GM19395 (cell line): Measurements from ENCODE around the gene ACRBP.
"Not testable (repeated sequence)": the region's sequence is repeated elsewhere in the genome, so short reads cannot be mapped to it uniquely, and the experiment has no call there.

ENCODE experiments used
- ATAC-seq: cut with Tn5 transposase; IDR thresholded peaks from one replicate; pipeline ENCODE4 v1.9.1; 2021; ENCODE audit warnings: mild to moderate bottlenecking, moderate library complexity; ENCODE audit not compliant: unreplicated experiment

ACRBP gene

DNA sequence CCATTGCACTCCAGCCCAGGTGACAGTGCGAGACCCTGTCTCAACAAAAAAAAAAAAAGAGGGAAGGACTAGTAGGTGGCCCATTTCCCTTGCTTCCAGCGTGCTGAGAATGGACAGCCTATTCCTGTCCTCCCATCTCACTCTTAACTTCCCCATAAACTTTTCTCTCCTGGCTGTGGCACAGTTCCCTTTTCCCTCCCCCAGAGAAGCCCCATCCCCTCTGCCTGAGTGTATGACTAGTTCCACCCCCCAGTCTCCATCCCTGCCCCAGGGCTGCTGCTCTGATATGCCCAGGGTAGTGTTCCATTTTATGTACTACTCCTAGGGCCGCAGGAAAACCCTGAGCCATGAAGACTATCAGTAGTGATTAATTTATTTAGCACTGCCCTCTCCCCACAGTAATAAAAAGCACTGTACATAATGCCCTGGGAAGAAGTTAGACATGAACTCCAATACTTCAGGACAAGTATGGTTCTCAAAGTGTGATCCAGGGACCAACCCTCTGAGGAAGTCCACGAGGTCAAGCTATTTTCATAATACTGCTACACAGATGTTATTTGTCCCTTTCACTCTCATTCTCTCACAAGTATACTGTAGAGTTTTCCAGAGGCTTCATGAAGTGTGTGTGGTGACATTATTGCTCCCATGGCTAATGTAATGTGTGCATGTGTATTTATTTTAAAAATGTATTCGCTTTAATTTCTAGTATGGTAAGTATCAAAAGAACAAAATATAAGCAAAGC, 28.6 kb downstream of the ACRBP start:
- no peak for ATAC-seq

DNA sequence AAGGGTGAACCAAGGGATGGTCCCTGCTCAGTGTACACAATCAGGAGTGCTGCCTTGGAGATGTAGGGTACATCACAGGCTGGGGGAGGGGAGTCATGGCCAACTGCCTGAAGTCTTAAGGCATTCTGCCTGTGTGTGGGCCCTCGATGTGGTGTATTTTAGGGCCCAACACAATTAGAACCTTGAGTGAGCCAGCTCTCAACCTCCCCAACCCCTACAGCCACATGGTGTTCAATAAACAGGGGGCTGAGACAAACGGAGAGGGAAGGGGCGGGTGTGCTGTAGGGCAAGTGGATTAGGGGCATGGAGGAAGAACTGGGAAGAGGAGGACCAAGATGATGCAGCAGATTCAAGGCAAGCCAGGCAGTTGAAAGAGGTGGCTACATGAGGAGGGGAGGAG, 31.4 kb downstream of the ACRBP start:
- ATAC-seq, result no peak

DNA sequence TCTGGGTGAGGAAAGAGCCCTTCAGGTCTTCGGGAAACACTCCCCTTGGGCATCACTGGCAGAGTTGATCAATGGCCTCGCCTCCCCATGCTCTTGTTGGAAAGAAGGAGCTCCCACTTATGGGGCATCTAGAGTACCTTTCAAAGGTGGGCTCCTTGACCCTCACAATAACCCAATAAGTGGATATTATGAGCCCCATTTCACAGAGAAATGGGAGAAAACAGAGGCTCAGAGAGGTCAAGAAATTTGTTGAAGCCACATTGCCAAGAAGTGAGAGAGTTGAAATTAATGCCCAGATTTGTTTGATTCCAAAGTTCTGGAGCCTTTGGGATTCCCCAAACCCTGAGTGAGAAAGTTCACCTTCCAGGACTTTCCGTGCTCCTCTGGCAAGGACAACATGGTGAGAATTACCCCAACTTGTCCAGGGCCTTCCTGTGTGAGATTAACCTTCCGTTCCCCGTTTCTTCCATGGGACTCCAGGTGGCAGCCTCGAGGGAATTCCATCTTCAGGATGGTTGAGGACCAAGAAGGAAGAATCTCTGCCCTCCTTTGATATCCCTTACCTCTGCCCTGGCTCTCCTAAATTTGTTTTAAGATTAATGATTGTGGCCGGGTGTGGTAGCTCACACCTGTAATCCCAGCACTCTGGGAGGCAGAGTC, 32.6 kb downstream of the ACRBP start:
- ATAC-seq, result no peak

DNA sequence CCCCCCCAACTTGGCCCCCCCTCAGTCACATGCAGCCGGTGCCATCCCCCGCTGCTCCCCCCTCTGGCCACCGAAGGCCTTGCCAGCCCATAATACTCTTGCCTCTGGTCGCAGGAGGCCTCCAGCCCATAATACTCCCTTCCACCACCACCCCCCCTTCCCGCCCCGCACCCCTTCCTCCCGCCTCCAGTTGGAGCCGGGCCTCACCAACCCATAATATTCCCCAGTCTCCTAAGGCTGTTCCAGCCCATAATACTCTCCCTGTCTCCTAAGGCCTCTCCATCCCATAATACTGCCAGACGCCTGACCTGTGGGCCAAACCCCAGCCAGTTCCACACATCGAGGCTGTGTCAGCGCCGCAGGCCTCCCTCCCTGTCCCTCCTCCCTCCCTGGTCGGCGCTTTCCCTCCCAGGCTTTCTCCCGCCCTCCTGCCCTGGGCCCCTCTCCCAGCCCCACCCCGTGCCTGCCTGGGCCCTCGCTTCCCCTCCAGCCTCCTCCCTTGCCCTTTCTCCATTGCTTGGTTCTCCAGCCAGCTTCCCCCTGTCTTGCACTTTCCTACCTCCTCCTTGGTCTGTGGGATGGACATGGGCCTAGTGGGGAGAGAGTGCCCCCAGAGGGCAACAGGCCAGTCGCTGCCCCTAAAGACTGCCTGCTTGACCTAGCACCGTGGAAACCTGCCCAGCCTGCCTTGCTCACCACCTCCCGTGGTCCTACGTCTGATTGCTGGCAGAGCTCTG, 33.3 kb downstream of the ACRBP start:
- peak; percentile 41 for ATAC-seq

DNA sequence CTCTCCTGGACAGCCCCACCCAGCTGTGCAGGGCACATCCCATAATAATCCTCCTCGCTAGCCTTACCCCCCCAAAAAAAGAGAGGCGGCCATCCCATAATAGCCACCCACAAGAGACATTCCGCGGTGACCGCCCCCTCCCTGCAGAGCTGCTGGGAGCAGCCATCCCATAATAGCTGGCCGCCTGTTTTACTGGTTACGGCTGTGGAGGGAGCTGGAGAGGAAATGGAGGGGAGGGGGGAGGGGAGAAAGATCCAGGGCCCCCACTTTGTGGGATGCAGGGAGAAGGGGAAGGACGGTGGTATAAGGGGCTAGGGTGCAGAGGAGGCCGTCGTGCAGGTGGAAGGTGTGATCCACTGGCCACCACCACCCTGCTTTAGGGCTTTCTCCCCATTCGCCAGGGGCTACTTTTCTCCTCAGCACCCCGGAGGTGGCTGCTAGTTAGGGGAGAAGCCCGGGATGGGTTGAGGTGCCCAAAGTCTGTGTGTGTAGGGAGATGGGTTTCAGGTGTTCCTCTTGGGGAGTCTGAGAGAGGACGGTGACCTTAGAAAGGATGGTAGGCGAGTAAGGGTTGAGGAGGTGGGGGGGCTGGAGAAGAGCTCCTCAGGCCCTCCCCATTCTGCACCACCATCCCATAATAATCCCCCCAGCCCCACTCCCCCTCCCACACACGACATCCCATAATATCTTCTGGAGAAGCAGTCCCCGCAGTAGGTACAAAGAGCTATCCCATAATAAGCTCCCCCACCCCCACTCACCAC, 34.0 kb downstream of the ACRBP start:
- ATAC-seq, result no peak

DNA sequence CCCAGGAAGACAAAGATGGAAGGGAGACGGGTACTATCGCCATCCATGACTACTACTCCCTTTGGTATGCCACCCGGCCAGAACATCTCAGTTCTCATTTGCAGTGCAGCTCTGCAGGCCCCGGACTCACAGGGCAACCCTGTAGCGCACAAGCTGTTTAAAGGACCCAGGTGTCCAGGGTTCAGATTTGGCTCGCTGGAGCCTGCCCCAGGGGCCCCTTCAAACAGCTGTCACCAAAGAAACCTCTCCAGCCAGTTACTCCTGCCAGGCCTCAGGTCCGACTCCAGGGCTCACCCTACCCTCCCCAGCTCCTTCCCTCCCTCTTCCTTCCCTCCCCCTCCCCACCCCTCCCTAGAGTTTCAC, 34.6 kb downstream of the ACRBP start:
- no peak for ATAC-seq

DNA sequence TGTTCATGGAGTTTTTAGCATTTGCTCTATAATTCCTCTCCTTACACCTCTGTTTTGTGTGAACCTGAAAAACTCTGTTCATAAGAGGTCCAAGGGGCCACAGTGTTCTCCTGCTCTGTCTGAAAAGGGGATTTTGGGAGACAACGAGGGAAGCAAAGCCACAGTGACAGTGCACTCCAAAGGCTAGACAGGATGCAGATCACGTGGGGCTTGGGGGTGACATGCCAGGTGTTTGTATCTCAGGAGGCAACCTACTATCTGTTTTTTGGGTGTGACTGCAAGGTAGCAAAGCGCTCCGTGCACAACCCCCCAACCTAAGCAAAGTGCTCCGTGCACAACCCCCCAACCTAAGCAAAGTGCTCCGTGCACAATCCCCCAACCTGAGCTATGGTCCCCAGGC, 35.0 kb downstream of the ACRBP start:
- no peak for ATAC-seq

DNA sequence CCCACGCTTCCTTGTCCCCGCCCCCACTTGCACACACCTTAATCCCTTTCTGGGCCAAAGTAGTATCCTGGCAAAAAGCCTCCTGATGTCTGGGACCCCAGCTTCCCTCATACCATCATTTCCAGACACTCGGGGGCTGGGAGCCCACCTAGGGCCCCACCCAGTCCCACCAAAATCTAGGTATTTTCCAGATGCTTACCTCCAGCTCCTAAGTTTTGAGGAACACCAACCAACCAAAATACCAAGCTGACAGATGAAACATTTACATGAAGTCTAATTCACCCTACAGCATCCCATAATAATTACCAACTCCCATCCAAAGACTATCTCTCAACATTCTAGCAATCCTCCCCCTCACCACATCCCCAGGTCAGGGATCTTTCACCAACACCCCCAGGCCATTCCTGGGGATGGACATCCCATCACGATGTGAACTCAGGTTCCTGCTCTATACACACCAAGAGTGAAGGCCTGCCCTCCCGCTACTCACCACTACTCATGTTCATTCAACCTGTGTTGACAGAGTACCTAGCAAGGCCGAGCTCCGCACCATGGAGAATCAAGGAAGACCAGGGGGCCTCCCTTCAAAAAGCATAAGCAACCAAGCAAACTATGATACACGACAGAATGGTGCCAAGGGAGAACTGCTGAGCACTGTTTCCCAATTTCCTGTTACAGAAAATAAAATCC, 38.5 kb downstream of the ACRBP start:
- no peak for ATAC-seq

DNA sequence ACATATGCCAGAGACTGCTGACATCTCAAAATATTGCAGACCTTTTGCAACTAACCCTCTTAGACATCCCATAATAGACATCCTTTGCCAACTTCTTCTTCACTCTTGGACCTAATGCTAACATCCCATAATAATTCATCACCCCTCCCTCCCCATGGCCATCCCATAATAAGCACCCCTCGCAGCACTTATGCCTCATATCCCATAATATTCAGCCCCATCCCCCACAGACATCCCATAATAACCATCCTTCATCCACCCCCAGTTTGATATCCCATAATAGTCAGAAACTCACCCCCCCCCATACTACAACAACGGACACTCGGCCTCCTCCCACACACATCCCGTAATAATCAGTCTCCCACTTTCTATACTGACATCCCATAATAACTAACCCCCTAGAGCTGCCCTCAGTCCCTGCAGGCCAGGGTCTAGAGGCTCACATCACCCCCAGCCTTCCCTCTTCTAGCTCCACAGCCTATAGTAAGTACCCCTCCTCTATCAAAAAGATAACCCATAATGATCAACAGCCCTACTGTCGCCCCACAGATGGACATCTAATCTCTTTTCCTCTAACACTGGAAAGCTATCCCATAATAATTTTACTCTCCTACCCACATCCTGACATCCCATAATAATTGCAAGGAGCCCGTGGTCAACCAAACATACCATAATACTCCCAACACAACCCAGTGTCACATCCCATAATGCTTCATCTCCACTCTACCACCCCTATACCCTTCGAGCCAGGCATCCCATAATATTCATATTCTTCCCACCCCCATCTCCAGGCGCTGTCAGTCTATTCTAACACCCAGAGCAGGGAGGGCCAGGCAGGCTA, 39.3 kb downstream of the ACRBP start:
- peak; percentile 40 for ATAC-seq

DNA sequence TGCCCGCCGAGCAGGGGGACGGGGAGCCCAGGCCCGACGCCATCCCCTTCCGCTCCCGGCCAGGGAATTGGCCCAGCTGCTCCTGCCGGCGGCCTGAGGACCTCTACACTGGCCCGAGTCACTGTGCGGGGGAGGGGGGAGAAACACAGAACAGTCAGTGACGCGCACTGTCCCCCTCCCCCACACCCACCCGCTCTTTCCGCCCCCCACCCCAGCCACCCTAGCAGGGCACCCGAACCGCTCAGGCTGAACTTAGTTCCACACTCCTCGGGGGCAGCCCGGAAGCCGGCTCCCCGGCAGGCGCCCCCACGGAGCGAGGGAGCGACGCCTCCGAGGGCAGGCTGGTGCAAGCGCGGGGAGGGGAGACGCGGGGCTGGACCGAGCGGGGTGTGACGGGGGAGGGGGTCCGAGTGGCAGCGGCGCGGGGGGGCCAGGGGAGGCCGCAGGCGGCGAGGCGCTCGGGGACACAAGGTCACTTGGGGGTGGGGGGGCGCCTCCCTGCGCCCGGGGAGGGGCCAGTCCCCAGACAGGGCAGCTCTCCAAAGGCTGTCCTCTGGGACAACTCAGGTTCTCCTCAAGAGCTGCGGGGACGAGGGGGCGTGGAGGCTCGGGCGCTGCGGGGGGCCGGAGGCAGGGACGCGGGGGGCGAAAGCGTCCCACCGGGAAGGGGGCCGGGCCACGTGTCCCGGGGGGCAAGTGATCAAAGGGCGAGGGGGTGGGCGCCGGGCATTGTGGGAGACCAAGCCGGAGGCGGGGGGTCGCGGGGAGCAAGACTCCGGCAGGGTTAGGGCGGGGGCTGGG, 40.7 kb downstream of the ACRBP start:
- ATAC-seq, result no peak

DNA sequence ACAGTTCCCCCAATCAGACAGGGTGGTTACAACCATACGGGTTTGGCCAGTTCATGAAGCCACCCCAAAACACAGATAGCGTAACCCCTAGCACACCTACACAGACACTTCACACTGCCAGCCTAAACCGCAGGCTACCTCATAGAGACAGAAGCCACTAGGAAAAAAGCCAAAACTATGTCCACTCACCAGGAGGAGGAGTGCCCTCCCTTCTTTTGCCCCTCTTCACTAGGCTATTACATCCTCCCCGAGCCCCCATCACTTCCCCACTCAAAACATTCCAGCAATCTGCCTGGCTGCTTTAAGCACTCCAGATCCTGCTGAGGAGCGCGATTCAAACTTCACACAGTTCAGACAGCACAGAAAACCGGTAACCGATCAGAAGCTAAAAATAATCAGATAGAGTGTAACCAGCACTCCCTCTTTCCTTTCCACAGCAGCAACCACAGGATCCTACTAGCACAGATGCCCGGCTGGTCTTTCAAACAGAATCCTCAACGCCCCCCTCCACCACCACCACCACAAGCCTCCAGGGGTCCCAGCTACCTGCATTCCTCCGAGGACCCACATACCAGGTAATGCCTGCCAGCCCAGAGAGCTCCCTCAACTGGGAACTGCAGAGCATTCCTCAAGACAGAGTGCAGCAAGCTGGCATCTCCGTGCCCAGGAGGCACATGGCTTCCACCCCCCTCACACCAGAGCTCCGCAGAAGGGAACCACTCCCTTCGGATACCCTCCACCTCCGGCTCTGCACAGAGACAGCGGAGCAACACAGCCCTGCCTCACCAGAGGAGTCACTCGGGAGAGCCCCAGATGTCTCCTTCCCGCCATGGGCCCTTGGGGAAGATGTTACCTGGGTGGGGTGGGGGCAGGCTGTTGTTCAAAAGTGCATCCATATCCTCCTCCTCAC, 41.6 kb downstream of the ACRBP start:
- no peak for ATAC-seq

DNA sequence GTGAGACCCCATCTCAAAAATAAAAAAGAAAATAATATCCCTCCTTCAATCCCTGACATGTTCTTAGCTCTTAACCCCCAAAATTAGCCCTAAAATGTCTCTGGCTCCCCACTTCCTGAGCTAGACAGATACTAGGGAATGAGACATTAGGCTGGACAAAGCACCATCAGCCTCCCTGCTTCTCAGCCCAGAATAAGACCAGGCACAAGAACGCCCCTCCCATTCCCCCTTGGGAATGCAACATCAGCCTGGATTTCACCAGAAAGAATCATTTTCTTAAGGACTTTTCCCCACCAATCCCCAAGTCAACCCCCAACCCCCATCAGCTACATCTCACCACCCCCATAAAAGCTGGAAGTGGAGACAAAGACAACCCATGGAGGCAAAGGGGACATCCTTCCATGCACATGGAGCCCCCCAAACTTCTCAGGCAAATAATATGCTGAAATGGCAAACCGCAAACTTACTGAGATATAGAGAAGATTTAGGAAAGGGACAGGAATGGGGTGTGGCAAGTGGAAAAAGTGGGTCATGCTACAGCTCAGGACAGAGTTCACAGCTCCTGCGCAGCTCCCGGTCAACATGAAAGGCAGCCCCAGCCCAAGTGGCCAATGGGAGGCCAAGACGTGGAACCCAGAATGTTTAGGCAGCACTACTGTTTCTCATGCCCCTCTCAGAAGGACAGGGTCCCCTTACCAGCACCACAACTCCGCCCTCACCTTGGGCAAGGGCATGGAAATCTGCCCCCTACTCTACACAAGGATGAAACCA, 42.8 kb downstream of the ACRBP start:
- no peak for ATAC-seq

DNA sequence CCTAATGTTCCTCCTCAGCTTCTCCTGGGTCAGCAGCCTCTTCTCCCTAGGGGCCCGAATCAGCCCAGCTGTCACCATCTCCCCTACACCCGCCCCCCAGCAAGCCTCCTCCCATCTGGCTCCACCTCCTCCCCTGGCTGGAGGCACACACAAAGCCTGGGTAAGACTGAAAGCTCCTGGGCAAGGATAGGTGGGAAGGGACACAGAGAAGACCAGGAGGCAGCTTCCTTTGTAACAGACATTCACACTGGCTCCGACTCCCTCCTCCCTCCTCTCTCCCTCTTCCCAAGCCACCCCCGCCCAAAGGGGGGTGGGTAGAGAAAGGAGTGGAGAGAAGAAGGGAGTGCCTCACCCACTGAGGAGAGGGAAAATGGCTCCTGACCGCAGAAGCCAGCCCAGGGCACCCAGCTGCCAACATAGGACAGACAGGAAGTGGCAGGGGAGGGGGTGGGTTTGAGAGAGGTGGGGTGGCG, 44.1 kb downstream of the ACRBP start:
- no peak for ATAC-seq

DNA sequence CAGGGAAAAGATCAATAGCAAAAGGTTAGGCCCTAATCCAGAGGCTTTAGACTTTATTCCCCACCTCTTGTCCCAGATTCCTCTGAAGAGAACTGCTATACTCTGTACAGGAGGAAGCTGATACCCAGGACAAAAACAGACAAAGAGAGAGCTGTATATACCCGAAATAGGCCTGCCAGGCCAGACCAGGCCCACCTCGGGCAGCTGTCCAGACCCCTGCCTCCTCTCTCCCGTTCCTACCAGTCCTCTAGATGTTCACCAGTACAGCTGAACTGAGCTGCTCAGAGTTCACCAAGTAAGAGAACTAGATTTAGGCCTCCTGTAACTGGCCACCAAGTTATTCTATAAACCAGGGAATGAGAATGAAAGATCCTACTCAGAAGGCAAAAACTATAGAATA, 44.7 kb downstream of the ACRBP start:
- ATAC-seq, result no peak

DNA sequence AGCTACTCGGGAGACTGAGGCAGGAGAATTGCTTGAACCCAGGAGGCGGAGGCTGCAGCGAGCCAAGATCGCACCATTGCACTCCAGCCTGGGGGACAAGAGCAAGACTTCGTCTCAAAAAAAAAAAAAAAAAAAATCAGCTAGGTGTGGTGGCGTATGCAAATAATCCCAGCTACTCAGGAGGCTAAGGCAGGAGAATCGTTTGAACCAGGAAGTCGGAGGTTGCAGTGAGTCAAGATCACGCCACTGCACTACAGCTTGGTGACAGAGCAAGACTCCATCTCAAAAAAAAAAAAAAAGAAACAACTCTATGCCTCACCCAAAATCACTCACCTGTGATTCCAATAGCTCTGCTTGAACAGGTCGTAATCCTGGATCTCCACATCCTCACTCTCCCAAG, 51.6 kb downstream of the ACRBP start:
- not testable (repeated sequence) for ATAC-seq

DNA sequence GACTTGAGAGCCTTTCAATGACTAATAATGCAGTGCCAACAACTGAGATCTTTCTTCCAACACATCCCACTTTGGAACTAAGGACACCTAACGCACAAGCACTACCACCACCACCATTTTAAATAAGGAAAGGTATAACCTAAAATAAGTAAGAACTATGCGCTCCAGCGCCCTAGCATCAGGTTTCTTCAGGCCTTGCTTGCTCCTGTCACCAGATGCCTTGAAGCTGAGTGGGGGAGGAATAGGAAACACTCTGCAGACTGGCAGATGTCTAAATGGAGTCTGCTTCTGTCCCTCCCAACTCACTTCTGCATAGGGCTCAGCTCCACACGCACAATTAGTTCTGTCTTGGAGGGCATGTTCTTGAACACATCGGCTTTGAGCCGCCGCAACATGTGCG, 55.1 kb downstream of the ACRBP start:
- ATAC-seq, result no peak
